Measurements from ENCODE around the gene DIP2C.

DIP2C gene

DNA sequence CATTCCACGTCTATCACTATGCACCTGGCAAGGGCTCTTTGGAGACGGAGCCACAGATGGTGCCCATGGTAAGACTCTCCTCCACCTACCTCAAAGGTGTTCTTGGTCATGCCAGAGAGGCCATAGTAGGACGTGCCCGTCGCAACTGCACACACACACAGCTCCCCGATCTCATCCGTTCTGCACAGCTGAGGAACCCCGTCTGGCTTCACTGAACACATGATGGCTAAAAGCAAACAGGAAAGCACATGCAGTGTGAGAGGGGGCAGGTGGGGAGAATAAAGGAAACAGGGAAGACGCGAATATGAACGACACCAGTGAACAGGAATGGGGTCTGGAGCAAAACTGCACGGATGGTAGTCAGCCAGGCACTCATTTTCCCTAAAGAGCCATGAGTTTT lies 323.3 kb downstream of the DIP2C start:
- Histone ChIP-seq H3K79me2 (ENCODE audit: control insufficient read depth, insufficient read depth, low read length) (no peaks in the 10 kb centered on the region), H2AK5ac (ENCODE audit: low read length) (no peak overlapping the region), H2BK120ac (ENCODE audit: low read depth, low read length) (no peak overlapping the region), H3K23ac (ENCODE audit: low read length) (no peak overlapping the region), H2BK15ac (replicated peaks; ENCODE audit: low read depth) (no peak overlapping the region), H3K4me1 (ENCODE audit: control insufficient read depth, low read depth, low read length) (no peaks in the 10 kb centered on the region), H3K18ac (ENCODE audit: low read length) (no peak overlapping the region), H3K27ac (ENCODE audit: low read depth, low read length) (no peak overlapping the region), H4K5ac (ENCODE audit: low read length) (no peak overlapping the region), H3K27me3 (ENCODE audit: insufficient read depth, low read length, poor library complexity) (no peaks in the 10 kb centered on the region), H3K9ac (ENCODE audit: low read length) (no peak overlapping the region), H3K56ac (ENCODE audit: low read length) (no peak overlapping the region), H3K4ac (ENCODE audit: low read depth, low read length) (no peak overlapping the region), H3K4me3 (ENCODE audit: low read length) (no peak overlapping the region), H3K36me3 (ENCODE audit: control insufficient read depth, insufficient read depth, low read length) (no peaks in the 10 kb centered on the region), H3K79me1 (ENCODE audit: low read length) (no peaks in the 10 kb centered on the region), H3K4me2 (ENCODE audit: low read length) (no peak overlapping the region), H2BK5ac (ENCODE audit: low read length) (no peak overlapping the region), H4K8ac (ENCODE audit: low read depth, low read length) (no peak overlapping the region)
- DNase-seq = no peak
- WGBS (ENCODE audit: extremely low coverage, insufficient coverage, low lambda C conversion rate) = no CpG with 5 or more reads among the region's 12 CpGs

DNA sequence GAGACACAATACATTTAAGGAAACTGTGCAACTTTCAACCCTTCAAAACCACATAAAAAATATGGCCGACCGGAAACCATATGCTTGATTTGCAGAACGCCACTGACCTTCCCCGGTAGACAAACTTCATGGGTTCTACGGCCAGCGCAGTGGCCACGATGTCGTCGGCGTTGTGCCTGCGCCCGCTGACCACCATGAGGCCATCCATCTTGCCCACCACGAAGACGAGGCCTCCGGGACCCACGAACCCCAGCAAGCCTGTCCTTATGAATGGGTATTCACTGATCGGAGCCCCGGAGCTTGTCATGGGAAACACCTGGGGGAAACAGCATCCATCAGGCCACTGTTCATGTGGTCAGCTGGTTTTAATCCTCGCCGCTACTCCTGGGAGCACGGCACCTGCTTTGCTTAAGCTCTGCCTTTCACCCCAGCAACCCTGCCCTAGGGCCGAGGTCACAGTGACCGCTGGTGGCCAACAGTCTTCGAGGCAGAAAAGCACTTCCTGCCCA lies 325.1 kb downstream of the DIP2C start:
- Histone ChIP-seq H3K36me3 (ENCODE audit: control insufficient read depth, insufficient read depth, low read length) (no peaks in the 10 kb centered on the region), H3K27ac (ENCODE audit: low read depth, low read length) (no peak overlapping the region), H2AK5ac (ENCODE audit: low read length) (no peak overlapping the region)

DNA sequence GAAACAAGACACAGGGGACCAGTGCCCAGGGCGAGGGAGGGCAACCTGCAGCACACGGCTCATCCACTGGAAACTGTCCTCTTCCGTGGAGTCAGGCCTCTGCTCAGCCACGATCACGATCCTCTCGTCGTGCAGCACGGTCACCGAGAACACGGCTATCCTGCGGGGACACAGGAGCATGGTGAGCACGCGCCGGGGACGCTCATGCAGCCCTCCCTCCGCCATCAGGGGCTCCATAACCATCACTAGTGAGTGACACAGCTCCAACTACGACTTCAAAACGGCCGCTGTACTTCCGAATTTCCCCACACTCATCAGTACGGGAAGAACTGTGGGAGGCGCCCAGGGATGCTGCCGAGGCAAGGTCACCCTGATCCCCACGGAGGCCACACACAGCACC lies 326.3 kb downstream of the DIP2C start:
- H3K27me3 ChIP-seq (ENCODE audit: insufficient read depth, low read length, poor library complexity) = no peaks in the 10 kb centered on the region
- H3K79me2 ChIP-seq (ENCODE audit: control insufficient read depth, insufficient read depth, low read length) = no peaks in the 10 kb centered on the region
- no peak overlapping the region for H4K5ac ChIP-seq (ENCODE audit: low read length)
- no peak overlapping the region for H3K4me2 ChIP-seq (ENCODE audit: low read length)
- no peak overlapping the region for H4K8ac ChIP-seq (ENCODE audit: low read depth, low read length)
- no CpG with 5 or more reads among the region's 24 CpGs for WGBS (ENCODE audit: extremely low coverage, insufficient coverage, low lambda C conversion rate)
- no peak overlapping the region for H3K9ac ChIP-seq (ENCODE audit: low read length)
- no peak for DNase-seq
- H3K27ac ChIP-seq (ENCODE audit: low read depth, low read length) = no peak overlapping the region
- H3K23ac ChIP-seq (ENCODE audit: low read length) = no peak overlapping the region
- no peak overlapping the region for H2BK15ac ChIP-seq (replicated peaks; ENCODE audit: low read depth)
- no peak overlapping the region for H2AK5ac ChIP-seq (ENCODE audit: low read length)
- H3K4ac ChIP-seq (ENCODE audit: low read depth, low read length) = no peak overlapping the region
- H3K56ac ChIP-seq (ENCODE audit: low read length) = no peak overlapping the region
- H2BK120ac ChIP-seq (ENCODE audit: low read depth, low read length) = no peak overlapping the region
- H3K4me3 ChIP-seq (ENCODE audit: low read length) = no peak overlapping the region
- no peak overlapping the region for H3K18ac ChIP-seq (ENCODE audit: low read length)
- H3K4me1 ChIP-seq (ENCODE audit: control insufficient read depth, low read depth, low read length) = no peaks in the 10 kb centered on the region
- no peaks in the 10 kb centered on the region for H3K79me1 ChIP-seq (ENCODE audit: low read length)
- H3K36me3 ChIP-seq (ENCODE audit: control insufficient read depth, insufficient read depth, low read length) = no peaks in the 10 kb centered on the region
- H2BK5ac ChIP-seq (ENCODE audit: low read length) = no peak overlapping the region

More for the DNA sequence above, 325.1 kb downstream of the DIP2C start:
- H3K4me1 ChIP-seq (ENCODE audit: control insufficient read depth, low read depth, low read length) = no peaks in the 10 kb centered on the region
- H3K56ac ChIP-seq (ENCODE audit: low read length) = no peak overlapping the region
- H3K18ac ChIP-seq (ENCODE audit: low read length) = no peak overlapping the region
- H3K4me2 ChIP-seq (ENCODE audit: low read length) = no peak overlapping the region
- H3K27me3 ChIP-seq (ENCODE audit: insufficient read depth, low read length, poor library complexity) = no peaks in the 10 kb centered on the region
- H2BK15ac ChIP-seq (replicated peaks; ENCODE audit: low read depth) = no peak overlapping the region
- H3K4me3 ChIP-seq (ENCODE audit: low read length) = no peak overlapping the region
- H2BK120ac ChIP-seq (ENCODE audit: low read depth, low read length) = no peak overlapping the region
- WGBS (ENCODE audit: extremely low coverage, insufficient coverage, low lambda C conversion rate) = no CpG with 5 or more reads among the region's 24 CpGs
- no peak overlapping the region for H3K23ac ChIP-seq (ENCODE audit: low read length)
- H4K8ac ChIP-seq (ENCODE audit: low read depth, low read length) = no peak overlapping the region
- DNase-seq = no peak
- H3K79me1 ChIP-seq (ENCODE audit: low read length) = no peaks in the 10 kb centered on the region
- no peak overlapping the region for H3K4ac ChIP-seq (ENCODE audit: low read depth, low read length)
- no peaks in the 10 kb centered on the region for H3K79me2 ChIP-seq (ENCODE audit: control insufficient read depth, insufficient read depth, low read length)
- H2BK5ac ChIP-seq (ENCODE audit: low read length) = no peak overlapping the region
- no peak overlapping the region for H3K9ac ChIP-seq (ENCODE audit: low read length)
- H4K5ac ChIP-seq (ENCODE audit: low read length) = no peak overlapping the region

DNA sequence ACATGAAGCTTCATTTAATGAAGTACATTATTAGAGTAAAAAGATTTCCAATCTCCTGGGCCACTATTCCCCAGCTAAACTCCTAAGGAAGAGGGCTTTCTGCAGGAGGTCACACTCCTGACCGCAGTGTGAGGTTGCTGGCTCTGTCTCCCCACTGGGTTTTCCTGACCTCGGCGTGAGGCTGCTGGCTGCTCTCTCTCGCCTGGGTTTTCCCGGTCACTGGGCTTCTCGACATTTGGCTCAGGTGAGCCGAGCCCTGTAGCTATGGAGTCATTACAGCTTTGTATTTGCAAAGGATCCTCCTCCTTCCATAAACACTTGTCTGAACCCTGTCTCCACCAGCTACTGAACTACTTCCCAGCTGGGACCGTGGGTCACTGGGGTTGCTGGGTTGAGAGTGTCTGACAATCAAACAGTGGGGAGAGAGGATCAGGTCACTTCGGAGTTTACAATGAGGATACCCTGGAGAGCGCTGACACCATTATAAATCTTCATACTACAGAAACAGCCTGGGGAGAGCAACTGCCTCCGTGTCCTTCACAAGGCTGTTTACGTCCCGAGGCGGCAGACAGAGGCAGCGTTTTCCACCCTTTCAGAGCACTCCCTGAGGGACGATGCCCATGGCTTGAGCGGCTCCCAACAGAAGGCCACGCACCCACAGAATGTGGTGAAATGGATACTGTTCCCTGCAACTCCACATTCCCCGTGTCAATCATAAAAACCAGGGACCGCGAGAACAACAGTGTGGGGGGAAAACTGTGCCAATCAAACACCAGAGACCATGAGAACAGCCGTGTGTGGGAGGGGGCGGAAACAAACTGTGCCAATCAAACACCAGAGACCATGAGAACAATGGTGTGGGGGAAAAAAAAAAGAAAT lies 328.0 kb downstream of the DIP2C start:
- no peak overlapping the region for H3K56ac ChIP-seq (ENCODE audit: low read length)
- no peaks in the 10 kb centered on the region for H3K27me3 ChIP-seq (ENCODE audit: insufficient read depth, low read length, poor library complexity)
- no peak overlapping the region for H4K5ac ChIP-seq (ENCODE audit: low read length)
- DNase-seq = no peak
- H3K23ac ChIP-seq (ENCODE audit: low read length) = no peak overlapping the region
- no peak overlapping the region for H2AK5ac ChIP-seq (ENCODE audit: low read length)
- WGBS (ENCODE audit: extremely low coverage, insufficient coverage, low lambda C conversion rate) = no CpG with 5 or more reads among the region's 23 CpGs
- no peak overlapping the region for H3K9ac ChIP-seq (ENCODE audit: low read length)
- H3K79me2 ChIP-seq (ENCODE audit: control insufficient read depth, insufficient read depth, low read length) = no peaks in the 10 kb centered on the region
- no peak overlapping the region for H3K4ac ChIP-seq (ENCODE audit: low read depth, low read length)
- no peak overlapping the region for H3K18ac ChIP-seq (ENCODE audit: low read length)
- H2BK15ac ChIP-seq (replicated peaks; ENCODE audit: low read depth) = no peak overlapping the region
- H4K8ac ChIP-seq (ENCODE audit: low read depth, low read length) = no peak overlapping the region
- H2BK5ac ChIP-seq (ENCODE audit: low read length) = no peak overlapping the region
- H3K4me3 ChIP-seq (ENCODE audit: low read length) = no peak overlapping the region
- no peak overlapping the region for H3K27ac ChIP-seq (ENCODE audit: low read depth, low read length)
- no peak overlapping the region for H3K4me2 ChIP-seq (ENCODE audit: low read length)
- H3K4me1 ChIP-seq (ENCODE audit: control insufficient read depth, low read depth, low read length) = no peaks in the 10 kb centered on the region
- no peaks in the 10 kb centered on the region for H3K79me1 ChIP-seq (ENCODE audit: low read length)
- no peaks in the 10 kb centered on the region for H3K36me3 ChIP-seq (ENCODE audit: control insufficient read depth, insufficient read depth, low read length)
- H2BK120ac ChIP-seq (ENCODE audit: low read depth, low read length) = no peak overlapping the region

DNA sequence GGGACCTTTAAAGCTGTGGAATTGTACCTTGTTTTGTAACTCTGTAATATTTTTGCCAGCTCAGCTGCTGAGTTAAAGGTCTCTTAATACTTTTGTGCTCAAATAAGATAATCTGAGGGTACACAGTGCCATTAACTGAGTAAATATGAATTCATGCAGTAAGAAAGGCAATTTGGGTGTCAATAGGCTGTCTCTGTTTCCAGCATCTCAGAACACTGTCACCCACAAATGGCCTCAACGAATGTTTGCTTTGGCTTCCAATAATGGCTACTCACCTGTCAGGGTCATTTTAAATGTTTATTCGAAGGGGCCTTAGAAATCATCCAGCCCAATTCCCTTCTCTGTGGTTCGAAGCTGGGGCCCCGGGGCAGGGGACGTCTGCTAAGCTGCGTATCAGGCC lies 328.8 kb downstream of the DIP2C start:
- H3K18ac ChIP-seq (ENCODE audit: low read length) = no peak overlapping the region
- no peaks in the 10 kb centered on the region for H3K36me3 ChIP-seq (ENCODE audit: control insufficient read depth, insufficient read depth, low read length)
- no peak overlapping the region for H3K23ac ChIP-seq (ENCODE audit: low read length)
- H3K4me1 ChIP-seq (ENCODE audit: control insufficient read depth, low read depth, low read length) = no peaks in the 10 kb centered on the region
- H3K56ac ChIP-seq (ENCODE audit: low read length) = no peak overlapping the region
- whole genome bisulfite sequencing (ENCODE audit: extremely low coverage, insufficient coverage, low lambda C conversion rate) = no CpG with 5 or more reads among the region's 6 CpGs
- no peaks in the 10 kb centered on the region for H3K79me2 ChIP-seq (ENCODE audit: control insufficient read depth, insufficient read depth, low read length)
- H3K4me3 ChIP-seq (ENCODE audit: low read length) = no peak overlapping the region
- no peaks in the 10 kb centered on the region for H3K27me3 ChIP-seq (ENCODE audit: insufficient read depth, low read length, poor library complexity)
- no peak overlapping the region for H2BK5ac ChIP-seq (ENCODE audit: low read length)
- H2BK120ac ChIP-seq (ENCODE audit: low read depth, low read length) = no peak overlapping the region
- no peak overlapping the region for H4K5ac ChIP-seq (ENCODE audit: low read length)
- no peak overlapping the region for H2AK5ac ChIP-seq (ENCODE audit: low read length)
- no peaks in the 10 kb centered on the region for H3K79me1 ChIP-seq (ENCODE audit: low read length)
- no peak overlapping the region for H3K4me2 ChIP-seq (ENCODE audit: low read length)
- H3K27ac ChIP-seq (ENCODE audit: low read depth, low read length) = no peak overlapping the region
- H4K8ac ChIP-seq (ENCODE audit: low read depth, low read length) = no peak overlapping the region
- H3K4ac ChIP-seq (ENCODE audit: low read depth, low read length) = no peak overlapping the region
- DNase-seq = no peak
- H2BK15ac ChIP-seq (replicated peaks; ENCODE audit: low read depth) = no peak overlapping the region
- H3K9ac ChIP-seq (ENCODE audit: low read length) = no peak overlapping the region
